Right ventricle myocardium inferior (tissue), 1 donor: ENCODE data around the gene DGCR2. TPM values are rescaled to one million over a fixed set of nuclear protein-coding genes. Genes with fewer than 3 reads are reported as not detected.

Experiments used
- ATAC-seq: fragments of 200-7000 bp; cut with Tn5 transposase; one replicate; pipeline ENCODE4 v1.9.1; 2020; ENCODE audit warnings: mild to moderate bottlenecking, moderate library complexity
- DNase-seq: peaks from one replicate; pipeline ENCODE4 v3.0.0; 2021; ENCODE audit errors: missing footprints
- intact Hi-C: fragments of 100-400 bp; cut with DNase I; formaldehyde crosslinking; loops from one replicate; pipeline ENCODE4 v1.11.0; 2022
- total RNA-seq: library from RNA; stranded (reverse); fragmentation: NEBNext Ultra II Directional; extraction: Animal tissue kit (Norgen Biotek cat#: 25700); gene quantifications from one replicate; pipeline ENCODE4 v1.2.1, GENCODE V29; 2021
- donor health status: DM: no; HTN: yes; CAD: no; lungs with severe emphysema.

Gene DGCR2
- total RNA-seq, 1 donor from 2014 or later: 29.9 TPM

- DNase-seq: no peak
- no peak for ATAC-seq
- intact Hi-C loops: loop anchor here (5.0 kb wide), 1 partner anchor 357 kb away; the partner anchor contains the start of genes CDC45 and UFD1
These were observed 2.3 kb downstream of the DGCR2 start for GRCh38 chr22:19119949-19120348.

GRCh38 chr22:19118329-19118880 is 3.8 kb downstream of the DGCR2 start:
- intact Hi-C loops: no loop called here
- ATAC-seq (no peak), DNase-seq (no peak)

GRCh38 chr22:19117111-19117512 is 5.1 kb downstream of the DGCR2 start:
- DNase-seq: no peak
- ATAC-seq: no peak
- intact Hi-C loops: no loop called here

- DNase-seq (peak; percentile 25), ATAC-seq (no peak)
- intact Hi-C loops: no loop called here
These were observed 6.6 kb downstream of the DGCR2 start for GRCh38 chr22:19115628-19116027.

- DNase-seq (peak; percentile 37), ATAC-seq (peak; percentile 38)
- intact Hi-C loops: no loop called here
These were observed 7.1 kb downstream of the DGCR2 start for GRCh38 chr22:19114984-19115552.

GRCh38 chr22:19113429-19113828 is 8.8 kb downstream of the DGCR2 start:
- ATAC-seq (no peak), DNase-seq (no peak)
- intact Hi-C loops: no loop called here

GRCh38 chr22:19111584-19111983 is 10.6 kb downstream of the DGCR2 start:
- DNase-seq (no peak), ATAC-seq (no peak)
- intact Hi-C loops: no loop called here

GRCh38 chr22:19111140-19111539 is 11.1 kb downstream of the DGCR2 start:
- DNase-seq (no peak), ATAC-seq (no peak)
- intact Hi-C loops: no loop called here

- intact Hi-C loops: no loop called here
- no peak for DNase-seq
- ATAC-seq: no peak
These were observed 11.6 kb downstream of the DGCR2 start for GRCh38 chr22:19110646-19111045.

GRCh38 chr22:19110064-19110458 is 12.2 kb downstream of the DGCR2 start:
- no peak for ATAC-seq
- intact Hi-C loops: no loop called here
- DNase-seq: no peak

- peak; percentile 70 for ATAC-seq
These were observed 12.8 kb downstream of the DGCR2 start for GRCh38 chr22:19109198-19110063.

GRCh38 chr22:19108807-19109197 is 13.4 kb downstream of the DGCR2 start:
- intact Hi-C loops: no loop called here
- DNase-seq (no peak), ATAC-seq (no peak)

More at GRCh38 chr22:19109198-19110063, 12.8 kb downstream of the DGCR2 start:
- intact Hi-C loops: no loop called here
- no peak for DNase-seq

GRCh38 chr22:19107730-19108074 is 14.5 kb downstream of the DGCR2 start:
- intact Hi-C loops: no loop called here
- ATAC-seq (no peak), DNase-seq (no peak)

- DNase-seq (no peak), ATAC-seq (no peak)
- intact Hi-C loops: no loop called here
These were observed 15.1 kb downstream of the DGCR2 start for GRCh38 chr22:19106886-19107729.

- intact Hi-C loops: no loop called here
- DNase-seq: no peak
- no peak for ATAC-seq
These were observed 16.1 kb downstream of the DGCR2 start for GRCh38 chr22:19105867-19106802.

- intact Hi-C loops: no loop called here
- no peak for ATAC-seq
- DNase-seq: no peak
These were observed 16.8 kb downstream of the DGCR2 start for GRCh38 chr22:19105456-19105855.

- ATAC-seq (no peak), DNase-seq (no peak)
- intact Hi-C loops: no loop called here
These were observed 18.1 kb downstream of the DGCR2 start for GRCh38 chr22:19103880-19104821.
